Smooth muscle cell of the coronary artery (primary cell): ENCODE data around the gene NPPC. TPM values are rescaled to one million over a fixed set of nuclear protein-coding genes. Genes with fewer than 3 reads are reported as not detected.

Experiments
- total RNA-seq: library from RNA; depleted of rRNA; stranded (reverse); fragments of >200 nt; gene quantifications from 2 replicates; pipeline ENCODE4 v1.2.3, GENCODE V29; 2014; ENCODE audit warnings: low replicate concordance

Gene NPPC
- total RNA-seq, result not detected in 2 replicates

GRCh38 chr2:231926180-231926741 is at the start of gene NPPC:
Gene NPPC, minus strand, starts transcription at chr2:231926396. Its CDS starts 147 bp downstream, at chr2:231926249.

GRCh38 chr2:231961349-231962166 is 35.4 kb upstream of the NPPC start, which contains the start of gene DIS3L2:
Gene DIS3L2, plus strand, starts transcription at chr2:231961713. Its CDS starts 53,215 bp downstream, at chr2:232014928.

Other genes with a start within 250 kb of the NPPC start
- gene PTMA, start 217.9 kb downstream of the NPPC start, total RNA-seq, result 615 and 1,560 TPM in 2 replicates
- 5.0 and 13.1 TPM in 2 replicates for gene PDE6D, start 145.1 kb downstream of the NPPC start, total RNA-seq
- 11.7 and 14.4 TPM in 2 replicates for gene COPS7B, start 140.0 kb downstream of the NPPC start, total RNA-seq
- gene DIS3L2, start 35.3 kb upstream of the NPPC start, total RNA-seq, result 9.6 and 15.3 TPM in 2 replicates